H9 (cell line): ENCODE measurements around the gene CDH13. TPM values are rescaled to one million over a fixed set of nuclear protein-coding genes. Genes with fewer than 3 reads are reported as not detected.

ENCODE experiments used
- DNase-seq: peaks from one replicate; pipeline ENCODE4 v3.0.0-alpha.2; 2017
- H2AFZ ChIP-seq: one replicate; pipeline ENCODE4 v1.6.1; 2013; ENCODE audit warnings: mild to moderate bottlenecking, low read length, control low read depth, moderate library complexity
- H2AK5ac ChIP-seq: 2 replicates; pipeline ENCODE4 v1.6.1; 2013; ENCODE audit warnings: low read length, control low read depth, mixed read lengths; ENCODE audit not compliant: insufficient read length
- H2BK120ac ChIP-seq: one replicate; pipeline ENCODE4 v1.6.1; 2013; ENCODE audit warnings: low read depth, mild to moderate bottlenecking, low read length, control low read depth, inconsistent platforms; ENCODE audit not compliant: poor library complexity, severe bottlenecking
- H2BK12ac ChIP-seq: 2 replicates; pipeline ENCODE4 v1.6.1; 2013; ENCODE audit warnings: low read length, control low read depth, mixed read lengths, low read depth; ENCODE audit not compliant: insufficient read length
- H2BK15ac ChIP-seq: 2 replicates; pipeline ENCODE4 v1.6.1; 2013; ENCODE audit warnings: low read depth, low read length, control low read depth
- H2BK20ac ChIP-seq: one replicate; pipeline ENCODE4 v1.6.1; 2013; ENCODE audit warnings: low read depth, mild to moderate bottlenecking, low read length, control low read depth, inconsistent platforms; ENCODE audit not compliant: poor library complexity, severe bottlenecking
- H2BK5ac ChIP-seq: 2 replicates; pipeline ENCODE4 v1.6.1; 2013; ENCODE audit warnings: low read length, control low read depth, mixed read lengths; ENCODE audit not compliant: insufficient read length
- H3K14ac ChIP-seq: 2 replicates; pipeline ENCODE4 v1.6.1; 2013; ENCODE audit warnings: low read length, control low read depth; ENCODE audit not compliant: insufficient read depth
- H3K18ac ChIP-seq: 2 replicates; pipeline ENCODE4 v1.6.1; 2013; ENCODE audit warnings: low read depth, mild to moderate bottlenecking, mixed read lengths, low read length, control low read depth; ENCODE audit not compliant: insufficient read length
- H3K23ac ChIP-seq: 2 replicates; pipeline ENCODE4 v1.6.1; 2013; ENCODE audit warnings: low read length, control low read depth, mixed read lengths, low read depth; ENCODE audit not compliant: insufficient read length
- H3K23me2 ChIP-seq: 2 replicates; pipeline ENCODE4 v1.6.1; 2013; ENCODE audit warnings: low read depth, mild to moderate bottlenecking, mixed read lengths, low read length, control low read depth; ENCODE audit not compliant: insufficient read length, poor library complexity, severe bottlenecking
- H3K27ac ChIP-seq: 2 replicates; pipeline ENCODE4 v1.5.1; 2013; ENCODE audit warnings: low read length, control low read depth, mixed read lengths, low read depth; ENCODE audit not compliant: insufficient read length
- H3K27me3 ChIP-seq: 2 replicates; pipeline ENCODE4 v1.6.1; 2013; ENCODE audit warnings: low read length, control low read depth, inconsistent platforms; ENCODE audit not compliant: insufficient read depth
- H3K4ac ChIP-seq: 2 replicates; pipeline ENCODE4 v1.6.1; 2013; ENCODE audit warnings: low read depth, mild to moderate bottlenecking, control low read depth, inconsistent platforms, low read length, moderate library complexity
- H3K4me1 ChIP-seq: 2 replicates; pipeline ENCODE4 v1.6.1; 2013; ENCODE audit warnings: low read length, control low read depth, inconsistent platforms; ENCODE audit not compliant: insufficient read depth
- H3K4me2 ChIP-seq: 2 replicates; pipeline ENCODE4 v1.6.1; 2013; ENCODE audit warnings: low read length, control low read depth, mixed read lengths; ENCODE audit not compliant: insufficient read length, insufficient read depth
- H3K56ac ChIP-seq: 2 replicates; pipeline ENCODE4 v1.6.1; 2013; ENCODE audit warnings: low read depth, mild to moderate bottlenecking, mixed read lengths, low read length, control low read depth; ENCODE audit not compliant: insufficient read length
- H3K79me1 ChIP-seq: 2 replicates; pipeline ENCODE4 v1.6.1; 2013; ENCODE audit warnings: low read depth, mild to moderate bottlenecking, moderate library complexity, low read length, control low read depth, inconsistent platforms; ENCODE audit not compliant: insufficient read depth, poor library complexity, severe bottlenecking
- H3K79me2 ChIP-seq: 2 replicates; pipeline ENCODE4 v1.6.1; 2013; ENCODE audit warnings: low read length, control low read depth, inconsistent platforms; ENCODE audit not compliant: insufficient read depth
- H3K9ac ChIP-seq: 2 replicates; pipeline ENCODE4 v1.6.1; 2013; ENCODE audit warnings: low read length, control low read depth, mixed read lengths; ENCODE audit not compliant: insufficient read length; ENCODE audit errors: extremely low read depth
- H3K9me3 ChIP-seq: one replicate; pipeline ENCODE4 v1.6.1; 2013; ENCODE audit warnings: low read depth, low read length, inconsistent platforms; ENCODE audit not compliant: control insufficient read depth
- H3T11ph ChIP-seq: one replicate; pipeline ENCODE4 v1.6.1; 2013; ENCODE audit warnings: mild to moderate bottlenecking, low read length, control low read depth, inconsistent platforms
- H4K20me1 ChIP-seq: one replicate; pipeline ENCODE4 v1.6.1; 2013; ENCODE audit not compliant: control insufficient read depth, insufficient read length, insufficient read depth
- H4K5ac ChIP-seq: 2 replicates; pipeline ENCODE4 v1.6.1; 2013; ENCODE audit warnings: low read depth, mild to moderate bottlenecking, mixed read lengths, low read length, control low read depth; ENCODE audit not compliant: insufficient read length
- H4K8ac ChIP-seq: replicated peaks from 2 replicates; pipeline ENCODE4 v1.6.1; 2013; ENCODE audit warnings: low read length, control low read depth, mixed read lengths, low read depth; ENCODE audit not compliant: insufficient read length
- H4K91ac ChIP-seq: 2 replicates; pipeline ENCODE4 v1.6.1; 2013; ENCODE audit warnings: low read depth, mild to moderate bottlenecking, moderate library complexity, mixed read lengths, low read length, control low read depth; ENCODE audit not compliant: insufficient read length
- H3K27ac Mint-ChIP-seq, 3 experiments: 2 replicates in 2 of 3; 3 replicates in 1 of 3; pipeline ENCODE4 v1.8.0; 2020 to 2021; ENCODE audit warnings: mixed read lengths in 3 of 3, mild to moderate bottlenecking in 1 of 3, moderate library complexity in 1 of 3
- H3K27me3 Mint-ChIP-seq: 2 replicates; pipeline ENCODE4 v1.8.0; 2021; ENCODE audit warnings: low read depth, mild to moderate bottlenecking, moderate library complexity, mixed read lengths
- H3K36me3 Mint-ChIP-seq, 3 experiments: 2 replicates in 2 of 3; 3 replicates in 1 of 3; pipeline ENCODE4 v1.8.0; 2020 to 2021; ENCODE audit warnings: low read depth in 3 of 3, mixed read lengths in 3 of 3; ENCODE audit not compliant: insufficient read depth in 1 of 3
- H3K4me1 Mint-ChIP-seq, 2 experiments: 2 replicates each; pipeline ENCODE4 v1.8.0; 2020; ENCODE audit warnings: mixed read lengths in 2 of 2
- H3K4me3 Mint-ChIP-seq, 2 experiments: 2 replicates in 1 of 2; 3 replicates in 1 of 2; pipeline ENCODE4 v1.8.0; 2020 to 2021; ENCODE audit warnings: mild to moderate bottlenecking in 2 of 2, mixed read lengths in 2 of 2, moderate library complexity in 1 of 2
- H3K9me3 Mint-ChIP-seq, 2 experiments: 2 replicates in 1 of 2; 3 replicates in 1 of 2; pipeline ENCODE4 v1.8.0; 2020; ENCODE audit warnings: mild to moderate bottlenecking in 2 of 2, mixed read lengths in 2 of 2, moderate library complexity in 1 of 2
- WGBS: extraction: QIAGEN DNeasy Blood & Tissue Kit; methylation state at CpG from one replicate; pipeline ENCODE4 v1.1.7; 2013; ENCODE audit warnings: missing lambda C conversion rate, low lambda C conversion rate, mixed read lengths; ENCODE audit not compliant: insufficient read length; ENCODE audit errors: extremely low coverage; 5-methylcytosine and 5-hydroxymethylcytosine counted together
- total RNA-seq: library from RNA; stranded (reverse); gene quantifications from 2 replicates; pipeline ENCODE4 v1.2.1, GENCODE V29; 2021
- TF ChIP-seq, protein P1 (sequence below): fragments of 200-600 bp; sonication (generic); conservative IDR thresholded peaks from 3 replicates; pipeline ENCODE4 v1.8.0; 2021; ENCODE audit warnings: antibody characterized with exemption, mild to moderate bottlenecking

The CDH13 gene
- total RNA-seq, 1 experiment from 2014 or later = 1.5 TPM

DNA sequence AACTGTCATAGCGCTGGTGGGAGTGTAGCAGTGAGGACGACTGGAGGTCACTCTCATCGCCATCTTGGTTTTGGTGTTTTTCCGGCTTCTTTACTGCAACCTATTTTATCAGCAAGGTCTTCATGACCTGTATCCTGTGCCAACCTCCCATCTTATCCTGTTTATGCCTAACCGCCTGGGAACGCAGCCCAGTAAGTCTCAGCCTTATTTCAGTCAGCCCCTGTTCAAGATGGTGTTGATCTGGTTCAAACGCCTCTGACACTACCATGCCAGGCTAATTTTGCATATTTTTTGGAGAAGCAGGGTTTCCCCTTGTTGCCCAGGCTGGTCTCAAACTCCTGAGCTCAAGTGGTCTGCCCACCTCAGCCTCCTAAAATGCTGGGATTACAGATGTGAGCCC is 1001.2 kb downstream of the CDH13 start:
- no peaks in the 10 kb centered on the region for H3K79me1 ChIP-seq
- H3K4me3 Mint-ChIP-seq = no peak overlapping the region

More for the DNA sequence above, 1001.2 kb downstream of the CDH13 start:
- Histone ChIP-seq H2BK15ac (no peak overlapping the region), H3T11ph (no peak overlapping the region), H4K20me1 (no peaks in the 10 kb centered on the region), H3K23me2 (no peaks in the 10 kb centered on the region), H3K27me3 (no peaks in the 10 kb centered on the region), H3K27ac (no peak overlapping the region), H3K14ac (no peak overlapping the region), H3K23ac (no peak overlapping the region), H3K56ac (no peak overlapping the region), H3K4ac (no peak overlapping the region), H3K18ac (no peak overlapping the region), H2BK120ac (no peak overlapping the region), H3K4me2 (no peak overlapping the region), H2BK20ac (no peak overlapping the region), H3K9me3 (no peaks in the 10 kb centered on the region), H3K79me2 (no peaks in the 10 kb centered on the region), H2BK12ac (no peak overlapping the region), H4K91ac (no peak overlapping the region), H4K5ac (no peak overlapping the region), H2BK5ac (no peak overlapping the region), H3K9ac (no peak overlapping the region), H3K4me1 (peaks cover 8% of the 10 kb centered on the region; the same call in 1 of the 2 replicates), H2AK5ac (no peak overlapping the region), H2AFZ (no peak overlapping the region), H4K8ac (no peak overlapping the region)
- H3K4me1 Mint-ChIP-seq = peaks cover 36 to 37% of the 10 kb centered on the region in 2 experiments
- peaks cover 2% of the 10 kb centered on the region for H3K27me3 Mint-ChIP-seq
- TF ChIP-seq, protein P1, sequence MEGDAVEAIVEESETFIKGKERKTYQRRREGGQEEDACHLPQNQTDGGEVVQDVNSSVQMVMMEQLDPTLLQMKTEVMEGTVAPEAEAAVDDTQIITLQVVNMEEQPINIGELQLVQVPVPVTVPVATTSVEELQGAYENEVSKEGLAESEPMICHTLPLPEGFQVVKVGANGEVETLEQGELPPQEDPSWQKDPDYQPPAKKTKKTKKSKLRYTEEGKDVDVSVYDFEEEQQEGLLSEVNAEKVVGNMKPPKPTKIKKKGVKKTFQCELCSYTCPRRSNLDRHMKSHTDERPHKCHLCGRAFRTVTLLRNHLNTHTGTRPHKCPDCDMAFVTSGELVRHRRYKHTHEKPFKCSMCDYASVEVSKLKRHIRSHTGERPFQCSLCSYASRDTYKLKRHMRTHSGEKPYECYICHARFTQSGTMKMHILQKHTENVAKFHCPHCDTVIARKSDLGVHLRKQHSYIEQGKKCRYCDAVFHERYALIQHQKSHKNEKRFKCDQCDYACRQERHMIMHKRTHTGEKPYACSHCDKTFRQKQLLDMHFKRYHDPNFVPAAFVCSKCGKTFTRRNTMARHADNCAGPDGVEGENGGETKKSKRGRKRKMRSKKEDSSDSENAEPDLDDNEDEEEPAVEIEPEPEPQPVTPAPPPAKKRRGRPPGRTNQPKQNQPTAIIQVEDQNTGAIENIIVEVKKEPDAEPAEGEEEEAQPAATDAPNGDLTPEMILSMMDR = no peak
- no peaks in the 10 kb centered on the region for H3K36me3 Mint-ChIP-seq
- WGBS = no CpG with 5 or more reads among the region's 7 CpGs
- DNase-seq = peak; percentile 14
- no peaks in the 10 kb centered on the region for H3K9me3 Mint-ChIP-seq
- no peak overlapping the region; a peak in 1 of 7 replicates for H3K27ac Mint-ChIP-seq
